ENCODE results near the gene TAS1R3.

GRCh38 chr1:1315435-1315954 is 15.6 kb upstream of the TAS1R3 start:
- TF ChIP-seq CTCF (conservative IDR thresholded peaks at IDR 0.05 in 1 of 2, IDR thresholded peaks at IDR 0.05 in 1 of 2; ENCODE audit: extremely low read depth in 1 of 2, insufficient read depth in 1 of 2, low read depth in 1 of 2, low read length in 2 of 2) (no peak), EZH2 (IDR thresholded peaks at IDR 0.05; ENCODE audit: borderline replicate concordance, low read length) (no peak)
